Measurements from ENCODE around the gene TRPM2. TPM values are rescaled to one million over a fixed set of nuclear protein-coding genes. Genes with fewer than 3 reads are reported as not detected.

TRPM2 gene
- total RNA-seq, 1 donor from 2014 or later = 1.4 TPM

DNA sequence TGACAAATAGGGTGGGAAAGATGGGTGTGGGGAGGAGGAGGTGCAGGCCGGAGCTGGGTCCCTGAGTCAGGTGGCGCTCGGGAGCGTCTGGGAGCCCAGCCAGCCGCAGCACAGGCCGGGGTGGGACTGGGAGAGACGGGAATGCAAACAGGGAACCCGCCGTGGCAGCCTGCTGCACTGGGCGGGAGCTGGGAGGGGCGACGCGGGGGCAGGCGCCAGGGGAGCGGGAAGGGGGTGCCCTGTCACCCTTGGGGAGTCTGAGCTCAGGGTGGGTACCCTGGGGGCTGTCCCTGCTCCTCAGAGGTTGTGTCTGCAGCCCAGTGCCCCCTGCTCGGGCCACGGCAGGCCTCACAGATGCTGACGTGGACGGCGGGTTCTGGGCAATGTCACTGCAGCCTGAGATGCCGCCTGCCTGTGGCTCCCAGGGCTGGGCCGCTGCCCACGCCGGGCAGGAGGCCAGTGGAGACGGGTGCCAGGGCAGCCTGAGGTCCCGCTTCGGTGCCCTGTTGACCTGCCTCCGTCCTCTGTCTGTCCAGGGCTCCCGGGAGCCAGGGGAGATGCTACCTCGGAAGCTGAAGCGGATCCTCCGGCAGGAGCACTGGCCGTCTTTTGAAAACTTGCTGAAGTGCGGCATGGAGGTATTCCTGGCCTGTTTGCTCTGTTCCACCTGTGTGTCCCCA, 85.2 kb downstream of the TRPM2 start:
- ATAC-seq (peak; percentile 95), DNase-seq (ENCODE audit: low spot score) (peak; percentile 94)

DNA sequence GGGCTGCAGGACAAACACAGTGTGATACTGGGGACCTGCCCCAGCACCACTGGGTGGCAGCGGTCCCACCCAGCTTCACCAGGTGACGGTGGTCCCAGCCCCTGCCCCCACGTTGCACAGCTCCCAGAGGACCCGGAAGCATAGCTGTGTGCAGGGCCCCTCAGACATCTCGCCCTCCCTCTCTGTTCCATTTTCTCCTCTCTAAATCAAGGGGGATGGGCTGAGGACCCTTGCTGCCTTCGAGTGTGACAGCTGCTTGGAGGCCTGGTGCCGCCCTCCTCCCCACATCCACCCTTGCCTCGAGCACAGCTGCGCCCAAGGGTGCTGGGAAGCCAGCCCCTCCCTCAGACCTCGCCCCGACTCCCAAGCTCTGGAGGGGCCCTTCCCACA, 85.8 kb downstream of the TRPM2 start:
- ATAC-seq (no peak), DNase-seq (ENCODE audit: low spot score) (no peak)

DNA sequence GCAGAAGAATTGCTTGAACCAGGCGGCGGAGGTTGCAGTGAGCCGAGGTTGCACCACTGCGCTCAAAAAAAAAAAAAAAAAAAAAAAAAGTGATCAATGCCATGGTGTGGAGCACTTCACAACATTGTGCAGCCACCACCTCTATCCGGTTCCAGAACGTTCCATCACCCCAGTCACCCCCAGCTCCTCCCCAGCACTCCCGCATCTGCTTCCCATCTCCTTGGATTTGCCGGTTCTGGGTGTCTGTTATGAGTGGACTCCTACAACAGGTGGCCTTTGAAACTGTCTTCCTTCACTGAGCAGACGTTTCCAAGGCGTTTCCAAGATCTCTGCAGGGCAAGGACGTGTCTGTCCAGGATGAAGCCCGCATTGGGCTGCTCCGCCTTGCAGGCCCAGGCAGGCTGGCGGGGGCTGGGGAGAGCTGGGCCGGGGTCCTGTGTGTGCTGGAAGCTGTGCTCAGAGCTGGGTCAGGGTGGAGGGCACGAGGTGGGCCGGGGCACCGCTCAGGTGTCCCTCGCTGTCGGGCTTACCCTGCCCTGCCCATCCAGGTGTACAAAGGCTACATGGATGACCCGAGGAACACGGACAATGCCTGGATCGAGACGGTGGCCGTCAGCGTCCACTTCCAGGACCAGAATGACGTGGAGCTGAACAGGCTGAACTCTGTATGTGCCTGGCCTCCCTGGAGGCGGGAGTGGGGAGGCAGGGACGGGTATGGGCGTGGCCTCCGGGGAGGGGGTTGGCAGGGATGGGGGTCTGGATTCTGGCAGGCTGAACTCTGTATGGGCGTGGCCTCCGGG, 87.0 kb downstream of the TRPM2 start:
- ATAC-seq (no peak), DNase-seq (ENCODE audit: low spot score) (no peak)

DNA sequence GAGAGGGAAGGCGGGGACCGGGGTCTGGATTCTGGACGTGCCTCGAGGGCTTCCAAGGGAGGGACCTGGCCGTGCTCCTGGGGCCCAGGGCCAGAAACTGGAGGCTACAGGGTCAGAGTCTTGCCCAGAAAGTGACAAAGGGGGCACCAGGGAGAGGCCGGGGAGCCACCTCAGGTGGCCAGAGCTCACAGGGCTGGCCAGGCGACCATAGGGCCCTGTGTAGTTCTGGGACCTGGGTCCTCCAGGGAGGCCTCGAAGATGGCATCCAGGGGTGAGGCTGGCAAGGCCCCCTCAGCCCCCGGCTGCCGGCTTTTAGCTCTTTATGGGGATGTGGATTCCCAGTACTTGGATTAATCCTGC, 87.6 kb downstream of the TRPM2 start:
- no peak for DNase-seq (ENCODE audit: low spot score)
- no peak for ATAC-seq

DNA sequence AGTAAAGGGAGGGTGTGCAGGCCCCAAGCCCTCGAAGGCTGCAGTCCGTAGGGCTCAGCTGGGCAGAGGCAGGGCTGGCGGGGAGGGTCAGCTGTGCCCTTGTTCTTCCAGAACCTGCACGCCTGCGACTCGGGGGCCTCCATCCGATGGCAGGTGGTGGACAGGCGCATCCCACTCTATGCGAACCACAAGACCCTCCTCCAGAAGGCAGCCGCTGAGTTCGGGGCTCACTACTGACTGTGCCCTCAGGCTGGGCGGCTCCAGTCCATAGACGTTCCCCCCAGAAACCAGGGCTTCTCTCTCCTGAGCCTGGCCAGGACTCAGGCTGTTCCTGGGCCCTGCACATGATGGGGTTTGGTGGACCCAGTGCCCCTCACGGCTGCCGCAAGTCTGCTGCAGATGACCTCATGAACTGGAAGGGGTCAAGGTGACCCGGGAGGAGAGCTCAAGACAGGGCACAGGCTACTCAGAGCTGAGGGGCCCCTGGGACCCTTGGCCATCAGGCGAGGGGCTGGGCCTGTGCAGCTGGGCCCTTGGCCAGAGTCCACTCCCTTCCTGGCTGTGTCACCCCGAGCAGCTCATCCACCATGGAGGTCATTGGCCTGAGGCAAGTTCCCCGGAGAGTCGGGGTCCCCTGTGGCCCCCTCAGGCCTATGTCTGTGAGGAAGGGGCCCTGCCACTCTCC, 88.3 kb downstream of the TRPM2 start:
- ATAC-seq (no peak), DNase-seq (ENCODE audit: low spot score) (no peak)

DNA sequence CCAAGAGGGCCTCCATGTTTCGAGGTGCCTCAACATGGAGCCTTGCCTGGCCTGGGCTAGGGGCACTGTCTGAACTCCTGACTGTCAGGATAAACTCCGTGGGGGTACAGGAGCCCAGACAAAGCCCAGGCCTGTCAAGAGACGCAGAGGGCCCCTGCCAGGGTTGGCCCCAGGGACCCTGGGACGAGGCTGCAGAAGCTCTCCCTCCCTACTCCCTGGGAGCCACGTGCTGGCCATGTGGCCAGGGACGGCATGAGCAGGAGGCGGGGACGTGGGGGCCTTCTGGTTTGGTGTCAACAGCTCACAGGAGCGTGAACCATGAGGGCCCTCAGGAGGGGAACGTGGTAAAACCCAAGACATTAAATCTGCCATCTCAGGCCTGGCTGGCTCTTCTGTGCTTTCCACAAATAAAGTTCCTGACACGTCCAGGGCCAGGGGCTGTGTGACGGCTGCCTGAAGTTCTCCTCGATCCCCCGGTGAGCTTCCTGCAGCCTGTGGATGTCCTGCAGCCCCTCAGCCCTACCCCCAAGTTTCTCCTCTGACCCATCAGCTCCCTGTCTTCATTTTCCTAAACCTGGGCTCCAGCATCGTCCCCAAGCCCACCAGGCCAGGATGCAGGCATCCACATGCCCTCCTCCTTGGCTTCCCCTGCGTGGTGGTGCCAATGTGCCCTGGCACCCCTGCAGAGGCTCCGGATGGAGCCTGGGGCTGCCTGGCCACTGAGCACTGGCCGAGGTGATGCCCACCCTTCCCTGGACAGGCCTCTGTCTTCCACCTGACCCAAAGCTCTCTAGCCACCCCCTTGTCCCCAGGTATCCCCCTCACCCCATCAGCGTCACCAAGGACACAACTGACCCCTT, 89.1 kb downstream of the TRPM2 start:
- no peak for DNase-seq (ENCODE audit: low spot score)
- no peak for ATAC-seq

DNA sequence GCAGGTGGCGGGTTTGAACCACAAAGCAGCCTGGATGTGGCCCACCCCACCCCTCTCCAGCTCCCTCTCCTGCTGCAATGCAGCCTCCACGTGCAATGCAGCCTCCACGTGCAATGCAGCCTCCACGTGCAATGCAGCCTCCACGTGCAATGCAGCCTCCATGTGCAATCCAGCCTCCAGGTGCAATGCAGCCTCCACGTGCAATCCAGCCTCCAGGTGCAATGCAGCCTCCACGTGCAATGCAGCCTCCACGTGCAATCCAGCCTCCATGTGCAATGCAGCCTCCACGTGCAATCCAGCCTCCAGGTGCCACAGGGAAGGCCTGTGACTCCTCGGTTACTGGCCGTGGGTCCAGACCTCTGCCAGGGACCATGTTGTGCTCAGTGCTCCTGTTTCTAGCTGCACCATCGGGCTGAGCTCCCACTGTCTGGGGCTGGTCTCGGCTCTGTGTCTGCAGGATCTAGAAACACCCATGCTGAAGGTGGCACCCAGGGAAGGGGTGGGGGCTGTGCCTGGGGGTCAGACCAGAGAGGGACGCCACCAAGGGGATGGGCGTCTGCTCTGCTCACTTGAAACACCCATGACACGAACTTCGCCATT, 90.0 kb downstream of the TRPM2 start:
- ATAC-seq = no peak
- DNase-seq (ENCODE audit: low spot score) = no peak

DNA sequence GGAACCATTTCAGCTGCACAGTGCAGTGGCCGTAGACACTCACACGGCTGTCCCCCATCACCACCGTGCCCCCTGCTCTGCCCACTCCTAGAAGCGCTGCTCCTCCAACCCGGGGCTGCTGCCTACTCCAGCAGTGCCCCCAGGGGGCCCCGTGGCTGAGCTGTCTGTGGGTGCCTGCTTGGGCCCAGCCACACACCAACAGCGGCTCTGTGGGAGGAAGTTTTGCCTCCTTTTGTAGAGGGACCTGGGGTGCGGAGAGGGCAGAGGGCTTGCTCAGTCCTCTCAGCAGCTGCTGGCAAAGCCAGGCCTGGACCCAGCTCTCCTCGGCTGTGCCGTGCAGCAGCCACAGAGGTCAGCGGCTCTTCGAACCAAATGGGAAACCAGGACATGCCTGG, 90.5 kb downstream of the TRPM2 start:
- ATAC-seq (no peak), DNase-seq (ENCODE audit: low spot score) (no peak)

DNA sequence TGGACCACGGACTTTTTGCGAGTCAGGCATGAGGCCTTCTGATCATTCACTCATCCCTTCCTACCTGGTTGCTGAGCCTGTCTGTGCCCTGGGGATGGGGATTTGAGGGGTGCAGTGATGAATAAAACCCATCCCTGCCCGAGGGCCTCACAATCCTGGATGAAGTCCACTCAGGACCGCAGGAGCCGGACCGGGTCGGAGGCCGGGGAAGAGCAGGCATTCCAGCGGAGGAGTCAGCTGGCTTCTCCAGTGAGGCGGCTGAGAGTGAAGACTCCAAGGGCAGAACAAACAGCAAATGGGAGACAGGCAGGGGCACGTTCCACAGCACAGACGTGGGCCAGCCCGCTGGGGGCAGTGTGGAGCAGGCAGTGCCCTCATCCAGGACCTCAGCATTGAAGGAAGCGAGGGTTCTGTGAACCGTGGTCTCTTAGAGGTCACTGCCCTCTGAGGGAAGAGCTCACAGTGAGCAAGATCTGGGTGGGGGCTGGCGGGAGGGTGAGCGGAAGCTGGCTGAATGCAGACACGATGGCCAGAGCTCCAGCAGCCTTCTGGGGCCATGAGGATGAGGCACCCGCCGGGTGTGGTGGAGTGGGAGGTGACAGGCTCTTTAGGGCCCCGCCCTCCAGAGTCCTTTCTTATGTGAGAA, 91.0 kb downstream of the TRPM2 start:
- peak; percentile 49 for ATAC-seq
- DNase-seq (ENCODE audit: low spot score) = no peak

DNA sequence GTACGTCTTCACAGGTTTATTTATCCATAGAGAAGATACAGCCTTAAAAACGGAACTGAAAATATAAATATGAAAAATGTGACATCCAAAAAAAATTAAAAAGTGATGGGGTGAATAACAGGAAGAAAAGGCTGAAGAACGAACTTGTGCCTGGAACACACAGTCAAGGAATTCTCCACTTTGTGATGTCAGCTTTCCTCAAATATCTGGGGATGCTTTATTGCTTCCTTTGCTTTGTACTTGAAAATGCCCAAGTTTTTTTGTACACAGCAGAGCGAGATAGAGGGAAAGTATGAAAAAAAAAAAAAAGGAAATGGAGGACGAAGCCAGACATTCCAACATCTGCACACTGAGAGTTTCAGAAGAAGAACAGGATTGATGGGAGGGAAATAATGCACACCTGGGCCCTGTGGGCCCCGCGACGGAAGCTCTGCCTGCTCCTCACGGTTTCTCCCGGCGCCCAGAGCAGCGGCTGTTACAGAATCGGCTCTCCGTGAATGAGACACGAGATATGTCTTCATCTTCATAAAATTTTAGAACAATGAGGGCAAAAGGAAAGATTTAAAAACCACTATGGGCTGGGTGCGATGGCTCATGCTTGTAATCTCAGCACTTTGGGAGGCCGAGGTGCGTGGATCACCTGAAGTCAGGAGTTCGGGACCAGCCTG, 91.9 kb downstream of the TRPM2 start:
- ATAC-seq (no peak), DNase-seq (ENCODE audit: low spot score) (no peak)

DNA sequence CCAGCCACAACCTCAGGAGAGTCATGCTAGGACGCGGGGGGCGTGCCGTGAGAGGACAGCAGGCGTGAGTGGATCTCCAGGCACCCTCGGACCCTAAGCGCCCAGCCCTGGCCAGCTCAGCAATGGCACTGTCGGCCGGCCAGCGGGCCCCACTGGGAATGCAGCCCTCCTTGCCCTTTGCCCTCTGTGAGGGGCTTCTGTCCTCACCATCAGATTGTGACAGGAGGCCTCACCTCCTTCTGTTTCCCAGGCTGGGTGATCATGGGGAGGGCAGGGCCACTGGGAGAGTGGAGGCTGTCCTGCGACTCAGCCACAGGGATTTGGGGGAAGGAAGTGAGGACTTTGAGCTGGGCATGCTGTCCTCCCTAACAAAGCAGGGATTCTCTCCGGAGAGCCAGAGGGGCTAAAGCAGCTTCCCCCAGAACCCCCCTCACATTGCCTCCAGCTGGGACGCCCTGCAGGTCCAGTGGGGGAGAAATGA, 95.3 kb downstream of the TRPM2 start:
- peak; percentile 34 for DNase-seq (ENCODE audit: low spot score)

DNA sequence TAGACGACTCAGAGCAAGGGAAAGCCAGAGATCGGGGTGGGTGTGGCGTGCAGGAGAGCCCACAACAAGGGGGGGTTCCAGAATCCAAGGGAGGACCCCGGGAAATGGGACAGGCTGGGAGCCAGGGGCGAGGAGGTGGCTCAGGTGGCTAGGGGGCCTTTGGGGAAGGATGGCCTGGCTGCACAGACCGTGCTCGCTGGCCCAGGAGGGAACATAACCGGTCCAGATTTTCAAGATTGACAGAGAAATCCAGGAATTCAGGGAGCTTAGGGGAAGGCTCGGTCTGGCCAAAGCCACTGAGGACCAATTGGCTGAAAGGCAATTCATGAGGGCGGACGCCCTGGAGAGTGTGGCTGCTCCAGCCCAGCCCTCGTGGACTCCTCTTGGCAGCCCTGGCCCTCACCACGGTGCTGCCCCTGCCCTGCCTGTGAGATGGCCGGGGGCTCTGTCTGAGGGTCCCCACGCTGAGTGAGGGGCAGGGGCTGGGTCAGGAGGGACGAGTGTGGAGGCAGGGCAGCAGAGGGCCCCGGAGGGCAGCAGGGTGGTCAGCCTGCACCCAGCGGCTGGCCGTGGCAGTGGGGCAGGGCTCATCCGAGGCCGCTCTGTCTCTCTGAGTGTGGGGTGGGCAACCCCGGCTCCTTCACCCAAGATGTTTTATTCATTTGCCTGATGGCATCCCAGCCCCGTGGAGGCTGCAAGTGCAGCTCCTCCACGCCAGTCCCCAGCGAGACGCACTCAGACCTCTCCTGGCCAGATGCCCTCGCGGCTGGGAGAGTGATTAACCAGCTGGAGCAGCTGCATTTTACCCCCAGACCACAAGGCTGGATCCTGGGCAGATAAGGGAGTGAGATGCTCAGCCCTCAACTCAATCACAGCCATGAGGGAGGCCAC, 96.3 kb downstream of the TRPM2 start:
- no peak for ATAC-seq
- peak; percentile 37 for DNase-seq (ENCODE audit: low spot score)

More for the DNA sequence above, 95.3 kb downstream of the TRPM2 start:
- no peak for ATAC-seq

DNA sequence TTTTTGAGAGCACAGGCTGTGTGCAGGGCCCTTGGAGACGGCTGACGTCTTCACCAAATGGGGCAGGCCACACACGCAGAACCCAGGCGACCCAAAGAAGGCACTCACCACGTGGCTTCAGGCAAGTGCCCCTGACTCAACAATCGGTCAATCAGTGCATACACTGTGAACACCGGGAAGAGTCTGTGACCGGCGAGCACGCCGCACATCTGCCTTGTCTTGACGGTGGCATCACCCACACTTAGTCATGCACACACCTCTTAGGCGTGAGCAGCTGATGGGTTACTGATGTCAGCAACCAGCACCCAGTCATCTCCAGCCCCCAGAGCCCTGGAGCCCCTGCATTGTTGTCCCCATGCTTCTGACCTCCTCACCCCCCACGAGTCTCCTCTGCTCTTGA, 97.0 kb downstream of the TRPM2 start:
- peak; percentile 35 for DNase-seq (ENCODE audit: low spot score)
- ATAC-seq = no peak

DNA sequence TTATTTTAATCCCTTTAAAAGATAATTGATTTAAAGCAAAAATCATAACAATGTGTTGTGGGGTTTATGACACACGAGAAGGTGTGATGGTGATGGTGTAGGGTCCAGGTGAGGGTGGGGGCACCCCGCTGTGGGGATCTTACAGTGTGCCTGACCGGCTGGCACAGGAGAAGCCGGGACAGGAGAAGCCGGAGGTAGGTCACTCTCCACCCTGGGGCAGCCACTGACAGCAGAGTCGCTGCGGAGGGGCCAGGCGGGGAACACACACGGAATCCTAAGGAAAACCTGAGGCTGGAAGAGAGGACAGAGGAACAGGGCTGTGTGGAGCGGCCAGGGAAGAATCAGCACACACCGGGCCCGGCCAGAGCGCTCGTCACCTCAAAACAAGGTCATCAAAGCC, 97.6 kb downstream of the TRPM2 start:
- no peak for ATAC-seq

DNA sequence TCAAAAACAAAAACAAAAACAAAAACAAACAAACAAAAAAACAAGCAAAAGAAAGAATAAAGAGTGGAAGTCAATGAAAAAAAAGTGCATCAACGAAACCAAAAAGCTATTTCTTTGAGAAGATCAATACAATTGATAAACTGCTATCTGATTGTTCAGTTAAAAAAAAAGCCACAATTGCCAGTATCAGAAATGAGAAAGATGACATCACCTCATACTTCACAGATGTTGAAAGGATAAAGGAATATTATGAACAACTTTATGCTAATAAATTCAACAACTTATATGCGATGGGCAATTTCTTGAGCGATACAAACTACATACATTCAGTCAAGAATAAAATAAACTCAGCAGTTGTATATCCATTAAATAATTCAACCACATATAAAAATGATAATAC, 99.7 kb downstream of the TRPM2 start:
- DNase-seq (ENCODE audit: low spot score) (no peak), ATAC-seq (no peak)

More for the DNA sequence above, 97.6 kb downstream of the TRPM2 start:
- DNase-seq (ENCODE audit: low spot score) = peak; percentile 41

DNA sequence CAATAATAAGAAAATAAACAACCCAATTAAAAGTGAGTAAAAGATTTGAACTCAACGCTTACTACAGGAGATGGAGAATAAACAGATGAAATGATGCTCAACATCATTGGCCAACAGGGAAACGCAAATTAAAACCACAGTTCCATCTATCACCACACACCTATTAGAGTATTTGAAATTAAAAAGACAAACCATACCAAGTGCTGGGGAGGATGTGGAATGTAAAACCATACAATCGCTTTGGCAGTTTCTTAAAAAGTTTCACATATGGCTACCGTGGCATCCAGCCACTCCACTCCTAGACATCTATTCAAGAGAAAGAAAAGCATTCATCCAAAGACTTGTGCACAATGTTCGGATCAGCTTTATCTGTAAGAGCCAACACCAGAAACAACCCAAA, 100.6 kb downstream of the TRPM2 start:
- ATAC-seq (no peak), DNase-seq (ENCODE audit: low spot score) (peak; percentile 26)

DNA sequence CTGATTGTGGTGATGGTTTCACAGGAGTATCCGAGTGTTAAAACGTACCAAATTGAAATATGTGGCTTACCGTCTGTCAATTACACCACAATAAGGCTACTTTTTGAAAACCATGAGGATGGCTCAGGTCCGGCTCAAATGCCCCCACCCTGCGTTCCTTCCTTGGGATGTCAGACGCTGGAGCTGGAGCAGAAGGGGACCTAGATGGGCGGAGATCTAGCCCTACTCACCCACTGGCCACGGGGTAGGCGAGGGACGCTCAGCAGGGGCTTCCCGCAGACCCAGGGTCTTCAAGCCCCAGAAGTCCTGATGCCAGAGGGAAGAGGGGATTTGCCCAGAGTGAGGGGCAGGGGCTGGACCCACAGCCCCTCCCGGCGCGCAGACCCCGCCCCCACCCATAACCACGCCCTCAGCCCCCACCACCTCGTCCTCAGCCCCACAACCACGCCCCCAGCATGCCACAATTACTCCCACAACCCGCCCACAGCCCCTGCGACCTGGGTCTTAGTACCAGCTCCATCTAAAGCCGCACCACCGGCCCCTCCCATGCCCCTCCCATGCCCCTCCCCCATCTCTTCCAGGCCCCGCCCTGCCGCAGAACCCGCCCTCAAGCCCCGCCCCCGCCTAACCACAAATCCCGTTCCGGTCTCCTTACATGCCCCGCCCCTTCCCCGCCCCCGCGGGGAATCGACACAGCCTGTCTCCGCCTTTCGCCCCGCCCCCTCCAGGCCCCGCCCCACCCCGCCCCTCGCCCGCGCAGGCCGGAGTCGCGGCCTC, 101.5 kb downstream of the TRPM2 start, which contains the start of gene LRRC3:
TSS of gene LRRC3 (plus strand) at position 764 of the 777 bp plus-strand sequence. CDS start 1,135 bp downstream, outside the sequence.
- DNase-seq (ENCODE audit: low spot score) (peak; percentile 94), ATAC-seq (peak; percentile 72)

All from left lobe of liver (tissue), 2 donors.